Fibroblast of skin of right quadriceps (primary cell): ENCODE measurements around the gene CARHSP1.
A peak's percentile ranks its signal among the peaks of the same experiment; 100 is the strongest.
"Not testable (repeated sequence)": the region's sequence is repeated elsewhere in the genome, so short reads cannot be mapped to it uniquely, and the experiment has no call there.

Experiments
- DNase-seq: peaks from one replicate; pipeline ENCODE4 v3.0.0-alpha.2; 2013

CARHSP1 gene

DNA sequence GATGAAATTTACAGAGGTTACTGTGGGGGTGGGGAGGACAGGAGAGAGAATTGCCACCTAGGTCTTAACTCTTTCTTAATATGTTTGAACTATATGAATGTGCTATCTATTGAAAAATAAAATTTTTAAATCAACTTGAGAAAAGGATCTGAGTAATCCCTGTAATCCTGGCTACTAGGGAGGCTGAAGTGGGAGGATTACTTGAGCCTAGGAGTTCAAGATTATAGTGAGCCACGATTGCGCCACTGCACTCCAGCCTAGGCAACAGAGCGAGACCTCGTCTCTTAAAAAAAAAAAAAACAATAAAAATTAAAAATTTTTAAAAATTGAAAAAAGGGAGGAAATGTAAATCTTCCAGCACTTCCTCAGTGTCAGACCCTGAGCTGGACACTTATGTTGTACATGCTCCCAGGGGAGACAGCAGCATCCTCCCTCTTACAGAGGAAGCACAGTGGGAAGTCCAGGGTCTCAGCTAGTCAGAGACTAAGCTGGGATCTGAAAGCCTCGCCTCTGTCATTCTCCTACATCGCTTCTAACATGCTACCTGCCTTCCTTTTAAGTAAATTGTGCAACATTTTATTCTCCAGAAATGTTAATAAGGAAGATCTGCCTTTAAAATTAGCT is 49.3 kb downstream of the CARHSP1 start:
- DNase-seq = no peak

DNA sequence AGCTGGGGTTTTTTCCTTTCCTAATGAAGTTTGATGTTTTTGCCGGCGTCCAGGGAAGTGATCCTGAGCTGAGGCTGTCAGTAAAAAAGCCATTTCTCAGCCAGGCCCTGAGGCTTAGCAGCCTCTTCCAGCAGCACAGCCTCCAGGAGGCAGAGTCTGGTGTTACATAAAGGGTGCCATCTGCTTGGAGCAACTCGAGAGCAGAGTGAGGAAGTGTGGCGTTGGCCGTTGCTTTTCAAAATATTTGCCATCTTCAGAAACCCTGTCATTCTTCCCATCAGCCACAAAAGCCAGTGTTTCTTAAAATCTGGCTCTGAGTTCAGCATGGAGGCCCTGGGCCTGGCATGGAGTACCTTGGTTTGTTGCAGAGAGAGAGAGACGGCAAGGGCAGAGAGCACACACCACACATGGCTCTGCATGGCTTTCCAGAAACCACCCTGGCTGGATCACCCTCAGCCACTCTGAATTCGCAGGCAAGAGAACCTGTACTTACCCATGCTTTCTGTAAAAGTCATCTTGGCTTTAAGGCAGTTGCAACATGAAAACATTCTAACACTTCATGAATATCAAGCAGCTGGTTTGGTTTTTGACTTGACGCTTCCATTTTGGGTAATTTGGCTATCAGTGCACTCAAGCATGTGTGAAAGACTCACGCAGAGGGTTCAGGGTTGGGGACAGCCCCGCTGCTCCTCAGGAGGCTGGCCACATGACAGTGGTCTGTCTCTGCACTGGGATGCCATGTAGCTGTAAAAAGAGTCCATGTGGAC is 50.1 kb downstream of the CARHSP1 start:
- no peak for DNase-seq

DNA sequence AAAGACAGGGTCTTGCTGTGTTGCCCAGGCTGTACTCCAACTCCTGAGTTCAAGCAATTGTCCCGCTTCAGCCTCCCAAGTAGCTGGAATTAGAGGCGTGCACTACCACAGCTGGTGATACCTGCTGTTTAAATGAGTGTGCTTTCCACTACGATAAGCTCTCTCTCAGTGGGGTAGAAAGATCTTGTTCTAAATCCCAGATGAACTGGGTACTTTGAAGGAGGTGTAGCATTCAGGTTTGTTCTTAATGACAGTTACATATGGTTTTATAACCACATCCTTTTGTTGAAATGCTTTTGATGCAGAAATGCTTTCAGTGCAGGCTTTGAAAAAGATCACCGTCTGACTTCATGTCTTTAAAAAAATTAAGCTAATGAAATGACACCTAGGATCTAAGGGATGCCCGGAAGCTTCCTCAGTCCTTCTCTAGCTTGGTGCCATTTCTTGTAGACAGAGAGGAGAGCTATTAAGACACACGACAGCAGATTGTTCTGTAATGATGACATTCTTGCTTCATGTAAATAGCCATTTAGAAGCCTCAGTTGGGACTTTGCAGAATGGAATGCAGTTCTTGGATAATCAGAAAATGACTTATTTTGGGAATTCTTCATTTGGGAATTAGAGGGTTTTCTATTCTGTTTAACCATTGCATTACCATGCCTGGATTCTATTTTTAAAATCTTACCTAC is 51.7 kb downstream of the CARHSP1 start:
- no peak for DNase-seq

DNA sequence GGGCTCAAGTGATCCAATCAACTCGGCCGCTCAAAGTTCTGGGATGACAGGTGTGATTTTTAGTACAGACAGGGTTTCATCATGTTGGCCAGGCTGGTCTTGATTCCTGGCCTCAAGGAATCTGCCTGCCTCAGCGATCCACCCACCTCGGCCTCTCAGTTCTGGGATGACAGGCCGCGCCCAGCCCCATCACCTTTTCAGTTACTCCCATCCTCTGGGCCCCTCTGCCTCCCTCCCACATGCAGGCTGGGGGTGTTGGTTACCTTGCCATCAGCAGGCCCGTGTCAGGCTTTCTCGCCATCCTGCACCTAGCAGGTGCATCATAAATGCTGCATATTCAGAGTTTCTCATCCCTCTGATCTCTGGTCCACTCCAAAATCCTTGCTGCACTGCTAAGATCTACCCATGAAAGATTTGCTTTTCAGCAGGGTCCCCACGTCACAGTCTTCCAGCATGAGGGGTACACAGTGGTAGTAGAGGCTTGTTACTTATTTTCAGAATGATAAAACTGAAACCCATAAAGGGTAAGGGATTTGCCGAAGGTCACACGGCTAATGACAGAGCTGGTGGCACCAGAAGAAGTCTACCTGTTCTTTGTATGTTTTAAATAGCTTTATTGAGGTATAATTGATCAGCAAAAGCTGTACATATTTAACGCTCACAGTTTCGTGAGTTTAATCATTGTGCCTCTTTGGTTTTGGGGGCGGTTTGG is 54.6 kb downstream of the CARHSP1 start:
- DNase-seq = no peak

DNA sequence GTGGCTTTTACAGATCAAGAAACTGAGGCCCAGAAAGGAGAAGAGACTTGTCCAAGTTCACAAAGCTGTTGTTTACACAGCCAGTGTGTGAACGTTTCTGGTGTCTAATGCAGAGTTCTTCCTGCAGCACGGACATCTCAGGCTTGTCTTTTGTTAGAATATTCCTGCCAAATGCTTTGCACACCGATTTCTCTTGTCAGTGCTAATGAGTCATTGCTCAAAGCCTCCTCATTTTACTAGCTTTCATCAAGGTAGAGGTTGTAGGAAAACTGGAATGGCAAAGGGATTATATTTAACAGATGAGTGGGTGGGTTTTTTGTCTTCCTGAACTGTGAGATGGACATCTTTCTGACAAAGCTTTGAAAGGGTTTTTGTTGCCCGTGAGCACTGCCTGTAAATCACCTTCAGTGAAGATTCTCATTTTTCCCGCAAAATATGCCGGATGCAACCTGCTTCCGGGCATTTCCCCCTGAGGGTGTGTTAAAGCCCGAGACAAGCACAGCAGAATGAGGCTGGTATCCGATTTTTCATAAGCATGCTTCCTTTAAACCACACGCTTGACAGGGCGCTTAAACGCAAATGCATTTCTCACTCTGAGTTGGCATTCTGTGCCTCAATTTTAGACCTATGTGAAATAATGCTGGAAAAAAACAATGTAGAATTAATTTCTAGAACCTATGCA is 56.5 kb downstream of the CARHSP1 start:
- no peak for DNase-seq

DNA sequence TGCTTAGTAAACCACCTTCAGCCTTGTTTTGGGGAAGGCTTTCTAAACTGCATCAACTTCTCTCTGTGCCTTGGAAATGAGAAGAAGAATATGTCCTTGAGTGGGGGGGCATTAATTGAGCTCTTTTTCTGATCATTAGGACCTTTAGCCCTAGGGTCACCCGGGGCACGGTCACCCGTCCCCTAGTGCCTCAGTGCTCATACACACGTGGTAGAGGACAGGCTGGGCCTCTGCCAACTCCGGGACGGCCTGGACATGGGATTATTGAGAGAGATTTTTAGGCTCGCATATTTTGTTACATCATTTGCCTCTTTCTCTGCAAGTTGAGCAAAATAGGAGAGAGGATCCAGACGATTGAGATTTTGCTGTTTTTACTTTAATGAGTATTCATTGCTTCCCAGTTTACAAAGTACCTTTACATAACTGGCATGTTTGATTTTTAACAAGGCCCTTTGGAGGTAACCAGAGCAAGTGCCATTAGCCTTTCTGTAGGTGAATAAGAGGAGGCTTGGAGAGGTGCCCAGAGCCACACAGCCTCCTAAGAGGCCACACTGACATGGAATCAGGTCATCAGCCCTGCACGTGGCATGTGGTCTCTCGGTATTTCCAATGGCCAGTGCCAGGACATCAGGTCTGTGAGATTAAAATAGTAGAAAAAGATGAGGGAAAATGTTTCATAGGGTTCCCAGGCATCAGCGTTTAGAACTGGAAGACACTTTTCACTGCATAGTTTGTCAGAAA is 60.0 kb downstream of the CARHSP1 start:
- DNase-seq = no peak

DNA sequence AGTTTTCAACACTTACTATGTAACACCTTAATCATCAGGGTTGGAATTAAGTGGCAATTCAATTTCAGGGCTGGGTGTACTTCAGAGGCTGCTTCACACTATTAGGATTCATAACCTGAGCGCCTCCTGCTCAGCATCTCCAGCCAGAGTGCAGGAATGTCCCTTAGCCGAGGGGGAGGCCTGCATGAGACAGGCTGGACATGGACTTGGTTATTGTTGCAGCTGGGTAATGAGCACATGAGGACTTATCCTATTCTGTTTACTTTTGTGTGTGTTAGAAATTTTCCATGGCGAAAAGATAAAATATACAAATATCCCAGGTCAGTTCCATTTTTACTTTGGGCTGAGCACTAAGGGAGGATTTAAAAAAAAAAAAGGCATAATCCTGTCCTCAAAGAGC is 60.8 kb downstream of the CARHSP1 start:
- no peak for DNase-seq

DNA sequence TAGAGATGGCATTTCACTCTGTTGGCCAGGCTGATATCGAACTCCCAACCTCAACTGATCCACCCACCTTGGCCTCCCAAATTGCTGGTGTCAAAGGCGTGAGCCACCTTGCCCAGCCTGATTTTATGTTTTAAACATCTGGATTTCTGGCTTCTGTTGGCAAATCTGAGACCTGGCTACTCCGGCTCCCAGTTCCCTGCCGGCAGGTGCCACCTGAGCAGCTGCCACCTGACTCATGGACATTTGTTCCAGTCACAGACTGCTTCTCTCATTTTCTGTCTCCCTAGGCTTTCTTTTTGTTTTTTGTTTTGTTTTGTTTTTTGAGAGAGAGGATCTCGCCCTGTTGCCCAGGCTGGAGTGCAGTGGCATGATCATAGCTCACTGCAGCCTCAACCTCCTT is 61.6 kb downstream of the CARHSP1 start:
- DNase-seq = no peak

DNA sequence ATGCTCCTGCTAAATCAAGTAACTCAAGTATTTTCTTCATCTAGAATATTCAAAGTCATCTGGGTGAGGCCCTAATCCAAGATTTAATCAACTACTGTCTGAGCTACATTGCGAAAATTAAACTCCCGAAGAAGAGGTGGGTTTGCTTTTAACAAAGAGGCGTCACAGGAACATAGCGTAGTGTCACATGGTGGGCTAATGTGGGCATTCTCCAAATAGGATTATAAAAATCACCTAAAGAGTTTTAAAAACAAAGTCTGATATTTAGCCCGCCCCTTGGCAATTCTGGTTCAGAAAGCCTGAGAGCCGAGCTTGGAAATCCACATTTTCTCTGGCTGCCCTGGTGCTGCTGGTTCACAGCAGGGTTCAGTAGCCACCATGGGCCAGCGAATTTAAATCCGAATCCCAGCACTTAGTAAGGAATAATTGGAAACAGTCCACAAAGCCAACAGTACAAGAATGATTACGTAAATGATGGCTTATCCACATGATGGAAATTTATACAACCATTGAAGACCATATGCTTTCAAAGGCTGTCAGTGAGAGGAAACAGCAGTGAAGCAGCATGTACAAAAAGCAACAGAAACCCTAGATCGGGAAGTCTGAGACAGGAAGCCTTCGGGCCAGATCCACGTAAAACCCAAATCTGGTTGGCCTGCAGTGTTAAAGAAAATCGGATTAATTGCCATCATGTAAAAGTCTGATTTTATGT is 62.4 kb downstream of the CARHSP1 start:
- DNase-seq = peak; percentile 17

DNA sequence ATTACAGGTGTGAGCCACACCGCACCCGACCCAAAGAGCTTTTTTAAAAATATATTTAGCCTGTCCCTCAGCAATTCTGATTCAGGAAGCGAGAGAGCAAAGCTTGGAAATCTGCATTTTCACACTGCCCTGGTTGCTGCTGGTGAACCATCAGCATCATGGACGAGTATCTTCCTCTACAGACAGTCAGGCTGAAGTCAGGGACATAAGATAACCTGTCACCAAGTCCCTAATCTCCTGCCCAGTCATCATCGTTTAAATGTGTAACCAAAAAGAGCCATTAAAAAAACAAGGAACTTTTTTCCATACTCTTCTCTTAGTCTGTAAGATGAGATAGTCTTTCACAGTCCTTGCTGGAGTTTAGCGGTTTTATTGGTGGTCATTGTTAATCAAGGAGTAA is 64.5 kb downstream of the CARHSP1 start:
- DNase-seq = no peak

DNA sequence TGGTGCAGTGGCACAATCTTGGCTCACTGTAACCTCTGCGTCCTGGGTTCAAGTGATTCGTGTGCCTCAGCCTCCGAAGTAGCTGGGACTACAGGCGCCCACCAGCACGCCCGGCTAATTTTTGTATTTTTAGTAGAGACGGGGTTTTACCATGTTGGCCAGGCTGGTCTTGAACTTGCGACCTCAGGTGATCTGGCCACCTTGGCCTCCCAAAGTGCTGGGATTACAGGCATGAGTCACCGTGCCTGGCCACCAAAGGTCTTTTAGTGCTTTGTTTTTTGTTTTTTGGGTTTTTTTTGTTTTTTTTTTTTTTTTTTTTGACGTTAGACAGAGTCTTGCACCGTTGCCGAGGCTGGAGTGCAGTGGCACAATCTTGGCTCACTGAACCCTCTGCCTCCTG is 65.1 kb downstream of the CARHSP1 start:
- DNase-seq = not testable (repeated sequence)
